IMR-90 (cell line): ENCODE results near the gene CRAMP1. TPM values are rescaled to one million over a fixed set of nuclear protein-coding genes. Genes with fewer than 3 reads are reported as not detected.

Experiments used
- ATAC-seq: fragments of 200-7000 bp; cut with Tn5 transposase; 2 replicates; pipeline ENCODE4 v1.9.1; 2020; ENCODE audit warnings: low read depth, mild to moderate bottlenecking, moderate library complexity
- BruUV-seq: library from RNA; stranded (reverse); fragments of 400-500 nt; replicated peaks from 2 replicates; lab custom pipeline; 2021; lab: Mats Ljungman, UMichigan
- CTCF ChIA-PET: fragments of 300-600 bp; formaldehyde crosslinking; extraction: SDS; loops from one replicate; lab custom pipeline; 2021; ENCODE audit warnings: antibody characterized with exemption; lab: Yijun Ruan, JAX
- POLR2A ChIA-PET: fragments of 300-600 bp; sonication (Branson Sonifier 250); formaldehyde crosslinking; loops from one replicate; lab custom pipeline; 2022; ENCODE audit warnings: antibody characterized with exemption; ENCODE audit not compliant: unreplicated experiment; lab: Charles Lee
- DNase-seq: peaks from one replicate; pipeline ENCODE4 v3.0.0; 2013
- H2AFZ ChIP-seq: replicated peaks from 2 replicates; pipeline ENCODE3; 2013; ENCODE audit warnings: low read length, mild to moderate bottlenecking; ENCODE audit not compliant: poor library complexity
- H2AK5ac ChIP-seq: 2 replicates; pipeline ENCODE4 v1.6.1; 2013; ENCODE audit warnings: low read depth, low read length, inconsistent platforms
- H2AK9ac ChIP-seq: replicated peaks from 2 replicates; pipeline ENCODE3; 2013; ENCODE audit warnings: mild to moderate bottlenecking, low read depth, low read length, moderate library complexity; ENCODE audit not compliant: poor library complexity
- H2BK120ac ChIP-seq: 2 replicates; pipeline ENCODE4 v1.6.1; 2013; ENCODE audit warnings: low read depth, low read length, inconsistent platforms
- H2BK15ac ChIP-seq: 3 replicates; pipeline ENCODE4 v1.6.1; 2013; ENCODE audit warnings: low read depth, low read length, inconsistent platforms
- H2BK20ac ChIP-seq: 2 replicates; pipeline ENCODE4 v1.6.1; 2013; ENCODE audit warnings: low read depth, mild to moderate bottlenecking, inconsistent platforms, low read length, moderate library complexity
- H2BK5ac ChIP-seq: 2 replicates; pipeline ENCODE4 v1.6.1; 2013; ENCODE audit warnings: mild to moderate bottlenecking, low read depth, low read length, inconsistent platforms; ENCODE audit not compliant: poor library complexity, severe bottlenecking
- H3K14ac ChIP-seq: replicated peaks from 2 replicates; pipeline ENCODE4 v1.6.1; 2013; ENCODE audit warnings: low read depth, low read length, inconsistent platforms
- H3K18ac ChIP-seq: 2 replicates; pipeline ENCODE4 v1.6.1; 2013; ENCODE audit warnings: low read depth, low read length, control low read depth
- H3K23ac ChIP-seq: 2 replicates; pipeline ENCODE4 v1.6.1; 2013; ENCODE audit warnings: low read depth, low read length, inconsistent platforms
- H3K27ac ChIP-seq: 2 replicates; pipeline ENCODE4 v1.5.1; 2013; ENCODE audit warnings: mild to moderate bottlenecking, control low read depth, low read length; ENCODE audit not compliant: insufficient read depth
- H3K27me3 ChIP-seq: 2 replicates; pipeline ENCODE4 v1.6.1; 2013; ENCODE audit warnings: low read length; ENCODE audit not compliant: control insufficient read depth, insufficient read depth
- H3K36me3 ChIP-seq: 2 replicates; pipeline ENCODE4 v1.6.1; 2013; ENCODE audit warnings: low read length, mixed read lengths; ENCODE audit not compliant: control insufficient read depth, insufficient read depth
- H3K4ac ChIP-seq: 2 replicates; pipeline ENCODE4 v1.6.1; 2013; ENCODE audit warnings: low read depth, low read length, inconsistent platforms
- H3K4me1 ChIP-seq: 2 replicates; pipeline ENCODE4 v1.6.1; 2013; ENCODE audit warnings: low read length, mixed read lengths; ENCODE audit not compliant: control insufficient read depth, insufficient read depth
- H3K4me2 ChIP-seq: 2 replicates; pipeline ENCODE4 v1.6.1; 2013; ENCODE audit warnings: low read depth, mild to moderate bottlenecking, control low read depth, low read length, moderate library complexity
- H3K4me3 ChIP-seq: 2 replicates; pipeline ENCODE4 v1.5.1; 2013; ENCODE audit warnings: low read depth, mild to moderate bottlenecking, control low read depth, low read length, moderate library complexity; ENCODE audit not compliant: insufficient read depth
- H3K56ac ChIP-seq: 2 replicates; pipeline ENCODE4 v1.6.1; 2013; ENCODE audit warnings: low read length, inconsistent platforms; ENCODE audit not compliant: insufficient read depth; ENCODE audit errors: extremely low read depth
- H3K79me1 ChIP-seq, 2 experiments: 2 replicates each; pipeline ENCODE4 v1.6.1; 2013; ENCODE audit warnings: low read length in 2 of 2, inconsistent platforms in 1 of 2, low read depth in 1 of 2
- H3K9ac ChIP-seq: 2 replicates; pipeline ENCODE4 v1.6.1; 2013; ENCODE audit warnings: low read depth, low read length, control low read depth
- H3K9me1 ChIP-seq: 2 replicates; pipeline ENCODE4 v1.6.1; 2013; ENCODE audit warnings: low read length, inconsistent platforms; ENCODE audit not compliant: insufficient read depth
- H3K9me3 ChIP-seq: 2 replicates; pipeline ENCODE4 v1.6.1; 2013; ENCODE audit warnings: low read length; ENCODE audit not compliant: control insufficient read depth, insufficient read depth
- H4K20me1 ChIP-seq: 2 replicates; pipeline ENCODE4 v1.6.1; 2013; ENCODE audit warnings: low read length, inconsistent platforms; ENCODE audit not compliant: insufficient read depth
- H4K5ac ChIP-seq: 2 replicates; pipeline ENCODE4 v1.6.1; 2013; ENCODE audit warnings: mild to moderate bottlenecking, low read depth, low read length, control low read depth
- H4K8ac ChIP-seq, 2 experiments: 2 replicates each; pipeline ENCODE4 v1.6.1; 2013; ENCODE audit warnings: low read depth in 2 of 2, low read length in 2 of 2, control low read depth in 1 of 2, inconsistent platforms in 1 of 2
- H4K91ac ChIP-seq: 2 replicates; pipeline ENCODE4 v1.6.1; 2013; ENCODE audit warnings: low read depth, low read length, inconsistent platforms; ENCODE audit not compliant: insufficient read depth
- MAZ ChIP-seq: IDR thresholded peaks from 2 replicates; pipeline ENCODE4 v1.6.1; 2012; ENCODE audit warnings: low read depth, mild to moderate bottlenecking, low read length, improper control_type of control experiment, moderate library complexity, borderline replicate concordance
- MXI1 ChIP-seq: IDR thresholded peaks from 2 replicates; pipeline ENCODE4 v1.6.1; 2012; ENCODE audit warnings: low read depth, mild to moderate bottlenecking, low read length, moderate library complexity, borderline replicate concordance
- SMC3 ChIP-seq: fragments of 150-350 bp; IDR thresholded peaks from 2 replicates; pipeline ENCODE4 v1.6.1; 2016; ENCODE audit warnings: low read depth, mild to moderate bottlenecking, antibody characterized with exemption, low read length, moderate library complexity
- WGBS, 2 experiments: methylation state at CpG; one replicate each; pipeline versions ENCODE4 v1.1.5 to v1.1.7; 2013; ENCODE audit warnings: missing lambda C conversion rate in 2 of 2; ENCODE audit not compliant: insufficient read length in 1 of 2; ENCODE audit errors: extremely low coverage in 2 of 2; 5-methylcytosine and 5-hydroxymethylcytosine counted together
- dilution Hi-C: fragments of 300-500 bp; cut with HindIII; formaldehyde crosslinking; loops from one replicate; pipeline ENCODE4 v1.14.3; 2018; ENCODE audit warnings: low sequenced_read_pairs; ENCODE audit not compliant: unreplicated experiment
- in situ Hi-C: fragments of 300-500 bp; cut with MboI; formaldehyde crosslinking; loops from 3 replicates; pipeline ENCODE4 v1.14.3; 2019; ENCODE audit warnings: low sequenced_read_pairs, inconsistent platforms, mixed read lengths
- intact Hi-C: fragments of 100-400 bp; cut with micrococcal nuclease; formaldehyde crosslinking; loops from 2 replicates; pipeline ENCODE4 v1.10.0; 2022
- polyA plus RNA-seq, 3 experiments: library from polyadenylated mRNA; depleted of rRNA; stranded (reverse); fragments of >200 nt; gene quantifications; 2 replicates each; pipeline ENCODE4 v1.2.3, GENCODE V29; 2012; ENCODE audit warnings: low replicate concordance in 1 of 3
- total RNA-seq: library from RNA; depleted of rRNA; stranded (reverse); fragments of >200 nt; gene quantifications from 2 replicates; pipeline ENCODE4 v1.2.3, GENCODE V29; 2012

The CRAMP1 gene
- total and polyA plus RNA-seq, 2 of the 4 experiments (the other 2 are of a cell fraction) = 3.2 to 12.0 TPM

- BruUV-seq = no TSS peak
- WGBS, 2 experiments = 0% methylated on average over 24 of the region's 62 CpGs; no CpG with 5 or more reads in 1 of the 2 experiments
- peak overlapping the region; percentile 88 for H3K27ac ChIP-seq
These were observed 94.4 kb downstream of the CRAMP1 start for GRCh38 chr16:1706386-1707192.

More at GRCh38 chr16:1706386-1707192, 94.4 kb downstream of the CRAMP1 start:
- TF ChIP-seq MXI1 (0 out of 2 replicates have a peak, but pooled peaks have one; percentile 50), MAZ (0 out of 2 replicates have a peak, but pooled peaks have one; percentile 46), SMC3 (no peak)
- Histone ChIP-seq H3K36me3 (peaks cover 6% of the 10 kb centered on the region), H3K79me1 (peaks cover 7 to 59% of the 10 kb centered on the region in 2 experiments; a peak in 3 of 4 replicates), H4K5ac (peak overlapping the region; percentile 62), H3K18ac (peak overlapping the region; percentile 55; the same call in 1 of the 2 replicates), H3K23ac (peak overlapping the region; percentile 100), H4K91ac (peak overlapping the region; percentile 65), H3K27me3 (no peaks in the 10 kb centered on the region), H2BK20ac (no peak overlapping the region), H3K56ac (peak overlapping the region; percentile 57), H3K14ac (peak overlapping the region; percentile 100), H2BK15ac (no peak overlapping the region; the same call in 2 of the 3 replicates), H2AFZ (peak overlapping the region; percentile 96), H3K4me2 (peak overlapping the region; percentile 99), H4K20me1 (peaks cover 51% of the 10 kb centered on the region), H2AK5ac (peak overlapping the region; percentile 96), H3K9me1 (peaks cover 22% of the 10 kb centered on the region; the same call in 1 of the 2 replicates), H4K8ac (peak overlapping the region; percentile 21 to 93; a peak in 3 of 4 replicates), H3K9ac (peak overlapping the region; percentile 97), H2AK9ac (peak overlapping the region; percentile 98), H3K4ac (peak overlapping the region; percentile 99), H2BK5ac (peak overlapping the region; percentile 86), H3K4me1 (peaks cover 14% of the 10 kb centered on the region), H3K4me3 (peak overlapping the region; percentile 94), H3K9me3 (no peaks in the 10 kb centered on the region), H2BK120ac (peak overlapping the region; percentile 84)
- ChIA-PET CTCF (interaction anchor here (0.6 to 1.3 kb wide), 4 partner anchors 15 to 54 kb away, joined by 3 to 7 read pairs (median 4); no protein-coding TSS in a partner anchor), POLR2A (interaction anchor here (1.3 kb wide), 1 partner anchor 28 kb away, joined by 3 read pairs; no protein-coding TSS in a partner anchor)
- in situ Hi-C loops (no loop called here), intact Hi-C loops (loop anchor here (5.0 kb wide), 2 partner anchors 94 to 214 kb away; partner anchors contain the start of genes CRAMP1, IFT140 and TELO2), dilution Hi-C loops (no loop called here)
- ATAC-seq (peak; percentile 27), DNase-seq (peak; percentile 36)
